H9 (cell line): ENCODE measurements around the gene ALDH1B1. TPM values are rescaled to one million over a fixed set of nuclear protein-coding genes. Genes with fewer than 3 reads are reported as not detected.

ENCODE experiments used
- DNase-seq: peaks from one replicate; pipeline ENCODE4 v3.0.0-alpha.2; 2017
- H2AFZ ChIP-seq: one replicate; pipeline ENCODE4 v1.6.1; 2013; ENCODE audit warnings: mild to moderate bottlenecking, low read length, control low read depth, moderate library complexity
- H2AK5ac ChIP-seq: 2 replicates; pipeline ENCODE4 v1.6.1; 2013; ENCODE audit warnings: low read length, control low read depth, mixed read lengths; ENCODE audit not compliant: insufficient read length
- H2BK120ac ChIP-seq: one replicate; pipeline ENCODE4 v1.6.1; 2013; ENCODE audit warnings: low read depth, mild to moderate bottlenecking, low read length, control low read depth, inconsistent platforms; ENCODE audit not compliant: poor library complexity, severe bottlenecking
- H2BK12ac ChIP-seq: 2 replicates; pipeline ENCODE4 v1.6.1; 2013; ENCODE audit warnings: low read length, control low read depth, mixed read lengths, low read depth; ENCODE audit not compliant: insufficient read length
- H2BK15ac ChIP-seq: 2 replicates; pipeline ENCODE4 v1.6.1; 2013; ENCODE audit warnings: low read depth, low read length, control low read depth
- H2BK20ac ChIP-seq: one replicate; pipeline ENCODE4 v1.6.1; 2013; ENCODE audit warnings: low read depth, mild to moderate bottlenecking, low read length, control low read depth, inconsistent platforms; ENCODE audit not compliant: poor library complexity, severe bottlenecking
- H2BK5ac ChIP-seq: 2 replicates; pipeline ENCODE4 v1.6.1; 2013; ENCODE audit warnings: low read length, control low read depth, mixed read lengths; ENCODE audit not compliant: insufficient read length
- H3K14ac ChIP-seq: 2 replicates; pipeline ENCODE4 v1.6.1; 2013; ENCODE audit warnings: low read length, control low read depth; ENCODE audit not compliant: insufficient read depth
- H3K18ac ChIP-seq: 2 replicates; pipeline ENCODE4 v1.6.1; 2013; ENCODE audit warnings: low read depth, mild to moderate bottlenecking, mixed read lengths, low read length, control low read depth; ENCODE audit not compliant: insufficient read length
- H3K23ac ChIP-seq: 2 replicates; pipeline ENCODE4 v1.6.1; 2013; ENCODE audit warnings: low read length, control low read depth, mixed read lengths, low read depth; ENCODE audit not compliant: insufficient read length
- H3K23me2 ChIP-seq: 2 replicates; pipeline ENCODE4 v1.6.1; 2013; ENCODE audit warnings: low read depth, mild to moderate bottlenecking, mixed read lengths, low read length, control low read depth; ENCODE audit not compliant: insufficient read length, poor library complexity, severe bottlenecking
- H3K27ac ChIP-seq: 2 replicates; pipeline ENCODE4 v1.5.1; 2013; ENCODE audit warnings: low read length, control low read depth, mixed read lengths, low read depth; ENCODE audit not compliant: insufficient read length
- H3K27me3 ChIP-seq: 2 replicates; pipeline ENCODE4 v1.6.1; 2013; ENCODE audit warnings: low read length, control low read depth, inconsistent platforms; ENCODE audit not compliant: insufficient read depth
- H3K4ac ChIP-seq: 2 replicates; pipeline ENCODE4 v1.6.1; 2013; ENCODE audit warnings: low read depth, mild to moderate bottlenecking, control low read depth, inconsistent platforms, low read length, moderate library complexity
- H3K4me1 ChIP-seq: 2 replicates; pipeline ENCODE4 v1.6.1; 2013; ENCODE audit warnings: low read length, control low read depth, inconsistent platforms; ENCODE audit not compliant: insufficient read depth
- H3K4me2 ChIP-seq: 2 replicates; pipeline ENCODE4 v1.6.1; 2013; ENCODE audit warnings: low read length, control low read depth, mixed read lengths; ENCODE audit not compliant: insufficient read length, insufficient read depth
- H3K56ac ChIP-seq: 2 replicates; pipeline ENCODE4 v1.6.1; 2013; ENCODE audit warnings: low read depth, mild to moderate bottlenecking, mixed read lengths, low read length, control low read depth; ENCODE audit not compliant: insufficient read length
- H3K79me1 ChIP-seq: 2 replicates; pipeline ENCODE4 v1.6.1; 2013; ENCODE audit warnings: low read depth, mild to moderate bottlenecking, moderate library complexity, low read length, control low read depth, inconsistent platforms; ENCODE audit not compliant: insufficient read depth, poor library complexity, severe bottlenecking
- H3K79me2 ChIP-seq: 2 replicates; pipeline ENCODE4 v1.6.1; 2013; ENCODE audit warnings: low read length, control low read depth, inconsistent platforms; ENCODE audit not compliant: insufficient read depth
- H3K9ac ChIP-seq: 2 replicates; pipeline ENCODE4 v1.6.1; 2013; ENCODE audit warnings: low read length, control low read depth, mixed read lengths; ENCODE audit not compliant: insufficient read length; ENCODE audit errors: extremely low read depth
- H3K9me3 ChIP-seq: one replicate; pipeline ENCODE4 v1.6.1; 2013; ENCODE audit warnings: low read depth, low read length, inconsistent platforms; ENCODE audit not compliant: control insufficient read depth
- H3T11ph ChIP-seq: one replicate; pipeline ENCODE4 v1.6.1; 2013; ENCODE audit warnings: mild to moderate bottlenecking, low read length, control low read depth, inconsistent platforms
- H4K20me1 ChIP-seq: one replicate; pipeline ENCODE4 v1.6.1; 2013; ENCODE audit not compliant: control insufficient read depth, insufficient read length, insufficient read depth
- H4K5ac ChIP-seq: 2 replicates; pipeline ENCODE4 v1.6.1; 2013; ENCODE audit warnings: low read depth, mild to moderate bottlenecking, mixed read lengths, low read length, control low read depth; ENCODE audit not compliant: insufficient read length
- H4K8ac ChIP-seq: replicated peaks from 2 replicates; pipeline ENCODE4 v1.6.1; 2013; ENCODE audit warnings: low read length, control low read depth, mixed read lengths, low read depth; ENCODE audit not compliant: insufficient read length
- H4K91ac ChIP-seq: 2 replicates; pipeline ENCODE4 v1.6.1; 2013; ENCODE audit warnings: low read depth, mild to moderate bottlenecking, moderate library complexity, mixed read lengths, low read length, control low read depth; ENCODE audit not compliant: insufficient read length
- H3K27ac Mint-ChIP-seq, 3 experiments: 2 replicates in 2 of 3; 3 replicates in 1 of 3; pipeline ENCODE4 v1.8.0; 2020 to 2021; ENCODE audit warnings: mixed read lengths in 3 of 3, mild to moderate bottlenecking in 1 of 3, moderate library complexity in 1 of 3
- H3K27me3 Mint-ChIP-seq: 2 replicates; pipeline ENCODE4 v1.8.0; 2021; ENCODE audit warnings: low read depth, mild to moderate bottlenecking, moderate library complexity, mixed read lengths
- H3K36me3 Mint-ChIP-seq, 3 experiments: 2 replicates in 2 of 3; 3 replicates in 1 of 3; pipeline ENCODE4 v1.8.0; 2020 to 2021; ENCODE audit warnings: low read depth in 3 of 3, mixed read lengths in 3 of 3; ENCODE audit not compliant: insufficient read depth in 1 of 3
- H3K4me1 Mint-ChIP-seq, 2 experiments: 2 replicates each; pipeline ENCODE4 v1.8.0; 2020; ENCODE audit warnings: mixed read lengths in 2 of 2
- H3K4me3 Mint-ChIP-seq, 2 experiments: 2 replicates in 1 of 2; 3 replicates in 1 of 2; pipeline ENCODE4 v1.8.0; 2020 to 2021; ENCODE audit warnings: mild to moderate bottlenecking in 2 of 2, mixed read lengths in 2 of 2, moderate library complexity in 1 of 2
- H3K9me3 Mint-ChIP-seq, 2 experiments: 2 replicates in 1 of 2; 3 replicates in 1 of 2; pipeline ENCODE4 v1.8.0; 2020; ENCODE audit warnings: mild to moderate bottlenecking in 2 of 2, mixed read lengths in 2 of 2, moderate library complexity in 1 of 2
- WGBS: extraction: QIAGEN DNeasy Blood & Tissue Kit; methylation state at CpG from one replicate; pipeline ENCODE4 v1.1.7; 2013; ENCODE audit warnings: missing lambda C conversion rate, low lambda C conversion rate, mixed read lengths; ENCODE audit not compliant: insufficient read length; ENCODE audit errors: extremely low coverage; 5-methylcytosine and 5-hydroxymethylcytosine counted together
- total RNA-seq: library from RNA; stranded (reverse); gene quantifications from 2 replicates; pipeline ENCODE4 v1.2.1, GENCODE V29; 2021
- TF ChIP-seq, protein P1 (sequence below): fragments of 200-600 bp; sonication (generic); conservative IDR thresholded peaks from 3 replicates; pipeline ENCODE4 v1.8.0; 2021; ENCODE audit warnings: antibody characterized with exemption, mild to moderate bottlenecking

Gene ALDH1B1
- total RNA-seq, 1 experiment from 2014 or later, result 49.6 TPM

DNA sequence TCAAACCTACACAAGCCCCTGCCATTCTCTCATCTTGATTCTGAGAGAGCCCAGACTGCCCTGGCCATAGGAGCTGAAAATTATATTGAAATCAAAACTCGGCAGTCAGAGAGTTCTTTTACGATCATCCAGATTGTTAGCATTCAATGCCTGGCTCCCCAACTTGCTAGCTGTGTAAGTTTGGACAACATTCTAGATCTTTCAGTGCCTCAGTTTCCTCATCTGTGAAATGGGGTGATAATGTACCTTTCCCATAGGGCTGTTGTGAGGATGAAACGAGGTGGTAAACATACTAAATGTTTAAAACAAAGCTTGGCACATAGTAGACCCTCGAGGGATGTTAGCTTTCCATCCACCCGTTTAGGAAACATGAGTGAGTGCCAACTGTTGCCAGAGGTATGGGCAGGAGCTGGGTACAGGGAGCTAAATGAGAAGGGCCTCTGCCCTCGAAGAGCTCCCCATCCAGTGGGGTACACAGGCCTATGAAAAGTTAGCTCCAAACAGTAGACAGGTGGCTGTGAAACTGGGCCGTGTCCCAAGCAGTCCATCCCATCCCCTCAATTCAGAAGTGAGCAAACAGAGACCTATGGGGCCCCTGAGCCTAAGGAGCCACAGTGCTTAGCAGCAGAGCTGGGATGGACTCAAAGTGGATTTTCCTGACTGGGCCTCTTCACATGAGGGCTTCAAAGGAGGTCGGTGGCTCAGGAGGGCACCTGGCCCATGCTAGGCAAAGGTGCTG, 49.0 kb downstream of the ALDH1B1 start:
- H3K9me3 ChIP-seq, result no peaks in the 10 kb centered on the region
- Mint-ChIP-seq H3K9me3 (no peaks in the 10 kb centered on the region; a peak in 1 of 5 replicates), H3K27me3 (peaks cover 1% of the 10 kb centered on the region), H3K4me1 (peaks cover 3 to 4% of the 10 kb centered on the region in 2 experiments; a peak in 2 of 4 replicates), H3K4me3 (no peak overlapping the region), H3K36me3 (no peaks in the 10 kb centered on the region), H3K27ac (no peak overlapping the region; a peak in 1 of 7 replicates)
- no peaks in the 10 kb centered on the region for H3K27me3 ChIP-seq
- H4K5ac ChIP-seq, result no peak overlapping the region
- no peak overlapping the region for H3K9ac ChIP-seq
- no peak overlapping the region for H2BK5ac ChIP-seq
- H4K8ac ChIP-seq, result no peak overlapping the region
- no peak overlapping the region for H2BK12ac ChIP-seq
- H3K23ac ChIP-seq, result no peak overlapping the region
- H2AK5ac ChIP-seq, result no peak overlapping the region
- no peak overlapping the region for H2BK120ac ChIP-seq
- no CpG with 5 or more reads among the region's 8 CpGs for WGBS
- no peaks in the 10 kb centered on the region for H4K20me1 ChIP-seq
- H3T11ph ChIP-seq, result no peak overlapping the region
- H3K14ac ChIP-seq, result no peak overlapping the region
- H3K79me2 ChIP-seq, result no peaks in the 10 kb centered on the region
- no peaks in the 10 kb centered on the region for H3K4me1 ChIP-seq
- no peak overlapping the region for H3K4ac ChIP-seq
- no peak overlapping the region for H3K18ac ChIP-seq
- no peak overlapping the region for H2BK20ac ChIP-seq
- no peak overlapping the region for H3K4me2 ChIP-seq
- TF ChIP-seq, protein P1, sequence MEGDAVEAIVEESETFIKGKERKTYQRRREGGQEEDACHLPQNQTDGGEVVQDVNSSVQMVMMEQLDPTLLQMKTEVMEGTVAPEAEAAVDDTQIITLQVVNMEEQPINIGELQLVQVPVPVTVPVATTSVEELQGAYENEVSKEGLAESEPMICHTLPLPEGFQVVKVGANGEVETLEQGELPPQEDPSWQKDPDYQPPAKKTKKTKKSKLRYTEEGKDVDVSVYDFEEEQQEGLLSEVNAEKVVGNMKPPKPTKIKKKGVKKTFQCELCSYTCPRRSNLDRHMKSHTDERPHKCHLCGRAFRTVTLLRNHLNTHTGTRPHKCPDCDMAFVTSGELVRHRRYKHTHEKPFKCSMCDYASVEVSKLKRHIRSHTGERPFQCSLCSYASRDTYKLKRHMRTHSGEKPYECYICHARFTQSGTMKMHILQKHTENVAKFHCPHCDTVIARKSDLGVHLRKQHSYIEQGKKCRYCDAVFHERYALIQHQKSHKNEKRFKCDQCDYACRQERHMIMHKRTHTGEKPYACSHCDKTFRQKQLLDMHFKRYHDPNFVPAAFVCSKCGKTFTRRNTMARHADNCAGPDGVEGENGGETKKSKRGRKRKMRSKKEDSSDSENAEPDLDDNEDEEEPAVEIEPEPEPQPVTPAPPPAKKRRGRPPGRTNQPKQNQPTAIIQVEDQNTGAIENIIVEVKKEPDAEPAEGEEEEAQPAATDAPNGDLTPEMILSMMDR, result no peak
- no peaks in the 10 kb centered on the region for H3K79me1 ChIP-seq
- no peak overlapping the region for H4K91ac ChIP-seq
- no peak overlapping the region for H3K27ac ChIP-seq
- DNase-seq, result no peak
- H2BK15ac ChIP-seq, result no peak overlapping the region
- no peaks in the 10 kb centered on the region for H3K23me2 ChIP-seq
- no peak overlapping the region for H2AFZ ChIP-seq
- no peak overlapping the region for H3K56ac ChIP-seq
